CD4-positive, alpha-beta T cell treated with Interleukin-21 for 1 hour (primary cell): ENCODE measurements around the gene PDCL3.
A peak's percentile ranks its signal among the peaks of the same experiment; 100 is the strongest.

Source experiments
- DNase-seq: peaks from one replicate; pipeline ENCODE4 v3.0.0-alpha.2; 2020

PDCL3 gene

DNA sequence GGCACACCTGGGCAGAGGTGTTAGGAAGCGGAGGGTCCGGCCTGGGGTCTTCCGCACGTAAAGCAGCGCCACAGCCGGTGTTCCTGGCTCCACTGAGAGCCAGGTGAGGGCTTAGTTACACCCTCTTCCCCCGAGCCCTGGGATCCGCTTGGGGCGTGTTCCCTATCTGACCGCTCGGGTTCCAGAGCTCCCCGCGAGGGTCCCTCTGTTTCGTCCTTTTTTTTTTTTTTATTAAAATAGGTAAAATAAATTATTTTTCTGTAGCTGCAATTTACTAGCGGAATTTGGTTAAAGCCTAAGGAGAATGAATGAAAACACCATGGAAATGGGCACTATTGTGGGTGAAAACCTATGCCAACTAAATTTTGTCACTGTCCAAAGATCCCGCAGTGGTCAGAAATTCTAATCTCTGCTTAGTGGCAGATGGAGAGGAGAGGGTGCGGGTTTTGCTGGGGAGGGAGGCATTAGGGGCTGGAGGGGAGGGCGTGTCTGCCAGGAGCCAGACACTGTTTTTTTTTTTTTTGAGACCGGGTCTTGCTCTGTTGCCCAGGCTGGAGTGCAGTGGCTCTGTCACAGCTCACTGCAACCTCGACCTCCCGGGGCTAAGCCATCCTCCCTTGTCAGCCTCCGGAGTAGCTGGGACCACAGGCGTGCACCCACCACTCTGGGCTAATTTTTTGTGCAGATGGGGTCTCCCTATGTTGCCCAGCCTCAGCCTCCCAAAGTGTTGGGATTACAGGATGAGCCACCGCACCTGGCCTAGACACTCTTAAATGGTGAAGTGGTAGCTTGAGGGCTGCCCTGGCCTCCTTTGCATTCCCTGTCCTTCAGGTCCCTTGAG is 834 bp downstream of the PDCL3 start:
- no peak for DNase-seq

DNA sequence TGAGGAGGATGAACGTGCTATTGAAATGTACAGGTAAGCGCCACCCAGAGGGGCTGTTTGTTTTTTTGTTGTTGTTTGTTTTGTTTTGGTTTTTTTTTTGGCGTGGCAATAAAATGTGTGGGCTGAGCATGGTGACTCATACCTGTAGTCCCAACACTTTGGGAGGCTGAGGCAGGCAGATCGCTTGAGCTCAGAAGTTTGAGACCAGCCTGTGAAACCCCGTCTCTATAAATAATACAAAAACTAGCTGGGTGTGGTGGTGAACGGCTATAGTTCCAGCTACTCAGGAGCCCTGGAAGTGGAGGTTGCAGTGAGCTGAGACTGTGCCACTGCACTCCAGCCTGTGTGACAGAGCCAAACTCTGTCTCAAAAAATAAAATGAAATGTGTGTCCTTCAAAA is 6.2 kb downstream of the PDCL3 start:
- DNase-seq, result no peak

DNA sequence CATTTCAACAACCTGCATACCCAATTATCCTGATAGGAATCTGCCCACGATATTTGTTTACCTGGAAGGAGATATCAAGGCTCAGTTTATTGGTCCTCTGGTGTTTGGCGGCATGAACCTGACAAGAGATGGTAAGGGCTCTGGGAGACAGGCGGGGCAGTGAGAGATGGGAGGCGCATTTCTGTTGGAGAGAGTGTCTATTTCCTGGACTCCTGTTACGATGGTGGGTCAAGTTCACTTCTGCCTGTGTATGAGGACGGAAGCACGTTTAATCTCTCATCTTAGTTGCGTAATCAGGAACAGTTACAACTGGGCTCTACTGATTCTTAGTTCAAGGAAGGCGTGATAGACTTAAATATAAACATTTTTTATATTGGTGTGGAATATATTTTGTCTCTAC is 8.9 kb downstream of the PDCL3 start:
- DNase-seq, result no peak

DNA sequence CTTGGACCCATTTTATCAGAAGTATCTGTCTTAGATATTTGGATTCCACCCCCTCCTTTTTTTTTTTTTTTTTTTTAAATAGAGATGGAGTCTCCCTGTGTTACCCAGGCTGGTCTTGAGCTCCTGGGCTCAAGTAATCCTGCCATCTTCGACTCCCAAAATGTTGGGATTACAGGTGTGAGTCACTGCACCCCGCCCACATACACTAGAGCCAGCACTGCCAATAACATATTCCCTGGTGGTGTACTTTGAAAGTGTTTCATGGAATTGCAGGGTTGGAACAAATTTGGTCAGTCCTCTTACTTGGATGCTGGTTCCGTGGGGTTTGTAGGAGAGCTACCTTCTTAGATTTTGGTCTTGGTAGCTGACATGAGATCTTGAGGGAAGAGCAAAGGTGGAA is 15.0 kb downstream of the PDCL3 start:
- DNase-seq, result no peak

DNA sequence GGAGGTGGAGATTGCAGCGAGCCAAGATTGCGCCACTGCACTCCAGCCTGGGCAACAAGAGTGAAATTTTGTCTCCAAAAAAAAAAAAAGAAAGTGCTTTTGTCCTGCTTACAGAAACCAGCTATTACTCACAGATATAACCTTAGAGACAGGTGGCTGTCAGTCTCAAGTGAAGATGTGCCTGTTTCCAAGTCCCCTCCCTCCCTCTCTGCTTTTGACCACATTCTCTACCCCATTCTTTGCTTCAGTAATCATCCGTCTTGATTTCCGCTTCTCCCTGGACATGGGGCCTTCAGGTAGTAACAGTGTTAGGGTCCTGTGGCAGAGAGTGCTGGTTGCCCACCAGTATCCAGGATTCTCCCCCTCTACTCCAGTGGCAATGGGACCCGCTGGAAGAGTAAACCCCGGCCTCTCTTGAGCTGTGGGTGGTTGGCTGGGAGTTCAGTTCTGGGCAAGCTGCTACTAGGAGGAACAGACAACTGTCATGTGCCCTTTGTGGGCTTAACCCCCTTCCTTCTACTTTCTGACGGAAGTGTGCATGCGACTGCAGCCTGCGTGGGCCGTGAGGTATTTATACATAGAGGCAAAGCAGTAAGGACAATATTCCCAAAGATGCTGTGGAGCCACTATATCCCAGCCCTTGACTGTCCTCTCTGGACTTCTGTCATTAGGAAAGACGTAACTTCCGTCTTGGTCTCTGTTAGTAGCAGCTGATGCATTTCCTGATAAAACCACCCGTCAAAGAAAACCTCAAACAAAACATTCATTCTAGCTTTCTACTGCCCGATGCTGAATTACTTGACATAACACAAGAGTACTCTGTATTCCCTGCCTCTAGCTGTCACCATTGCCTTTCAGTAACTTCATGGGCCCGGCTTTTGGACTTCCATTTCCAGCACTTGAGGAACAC is 17.8 kb downstream of the PDCL3 start:
- DNase-seq, result peak; percentile 71

DNA sequence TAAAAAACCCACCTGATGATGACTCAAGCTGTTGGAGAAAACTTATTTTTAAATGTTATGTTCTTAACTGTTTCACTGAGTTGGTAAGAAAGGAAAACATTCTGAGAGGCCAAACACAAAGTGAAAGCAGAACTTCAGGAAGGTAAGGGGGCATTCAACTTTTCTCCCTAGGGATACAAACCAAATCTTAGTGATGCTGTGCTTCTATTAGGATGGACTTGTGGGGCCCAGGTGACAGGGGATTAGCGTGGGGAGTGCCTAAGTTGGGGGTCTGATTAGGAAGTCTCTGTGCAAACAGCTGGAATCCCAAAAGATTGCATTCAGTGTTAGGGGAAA is 18.5 kb downstream of the PDCL3 start:
- DNase-seq, result no peak

DNA sequence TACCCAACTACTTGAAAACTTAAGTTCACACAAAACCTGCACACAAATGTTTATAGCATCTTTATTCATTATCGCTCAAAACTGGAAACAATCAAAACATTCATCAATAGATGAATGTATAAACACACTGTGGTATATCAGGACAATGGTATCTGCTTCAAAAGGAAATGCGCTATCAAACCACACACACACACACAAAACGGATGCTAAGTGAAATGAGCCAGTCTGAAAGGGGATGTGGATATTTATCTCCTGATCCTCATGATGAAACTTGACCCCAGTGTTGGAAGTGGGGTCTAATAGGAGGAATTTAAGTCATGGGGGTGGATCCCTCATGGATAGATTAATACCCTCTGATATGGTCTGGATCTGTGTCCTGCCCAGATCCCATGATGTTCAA is 22.0 kb downstream of the PDCL3 start:
- DNase-seq, result peak; percentile 30

DNA sequence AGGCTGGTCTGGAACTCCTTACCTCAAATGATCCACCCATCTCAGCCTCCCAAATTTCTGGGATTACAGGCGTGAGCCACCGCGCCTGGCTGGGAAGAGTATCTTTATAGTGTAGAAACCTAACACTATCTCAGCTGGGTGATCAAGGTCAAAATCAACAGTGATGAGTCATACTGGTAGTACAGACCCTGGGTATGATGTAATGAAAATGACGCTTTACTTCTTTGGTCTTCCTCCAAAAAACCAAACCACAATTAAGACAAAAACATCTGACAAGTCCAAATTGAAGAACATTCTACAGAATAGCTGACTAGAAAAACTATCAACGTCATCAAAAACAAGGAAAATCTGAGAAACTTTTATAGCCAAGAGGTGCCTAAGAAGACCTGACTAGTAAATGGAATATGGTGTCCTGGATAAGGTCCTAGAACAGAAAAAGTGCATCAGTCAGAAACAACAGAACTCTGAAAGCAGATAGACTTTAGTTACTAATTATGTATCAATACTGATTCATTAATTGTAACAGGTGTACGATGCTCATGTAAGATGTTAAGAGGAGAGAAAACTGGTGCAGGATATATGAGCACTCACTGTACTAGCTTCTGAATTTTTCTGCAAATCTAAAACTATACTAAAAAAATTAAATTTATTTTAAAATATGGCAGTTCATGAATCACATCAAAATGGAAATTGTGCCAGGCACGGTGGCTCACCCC is 25.4 kb downstream of the PDCL3 start:
- DNase-seq, result peak; percentile 70

DNA sequence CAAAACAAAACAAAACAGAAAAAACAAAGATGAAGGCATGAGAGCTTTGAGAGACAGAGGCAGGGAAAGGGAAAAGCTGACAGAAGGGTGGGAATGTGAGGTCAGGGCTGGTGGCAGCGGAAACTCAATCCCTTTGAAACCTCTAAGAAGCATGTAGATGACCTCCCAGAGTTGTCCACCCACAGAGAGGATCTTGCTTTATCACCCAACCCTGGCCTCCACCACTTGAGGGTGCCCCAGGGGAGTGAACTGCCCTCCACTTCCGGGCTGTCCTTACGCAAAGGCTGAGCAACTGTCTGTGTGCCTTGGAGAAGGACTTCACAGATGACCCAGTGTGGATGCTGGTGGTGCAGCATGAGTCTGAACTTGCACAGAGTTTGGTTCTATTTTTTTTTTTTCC is 26.7 kb downstream of the PDCL3 start:
- DNase-seq, result no peak

DNA sequence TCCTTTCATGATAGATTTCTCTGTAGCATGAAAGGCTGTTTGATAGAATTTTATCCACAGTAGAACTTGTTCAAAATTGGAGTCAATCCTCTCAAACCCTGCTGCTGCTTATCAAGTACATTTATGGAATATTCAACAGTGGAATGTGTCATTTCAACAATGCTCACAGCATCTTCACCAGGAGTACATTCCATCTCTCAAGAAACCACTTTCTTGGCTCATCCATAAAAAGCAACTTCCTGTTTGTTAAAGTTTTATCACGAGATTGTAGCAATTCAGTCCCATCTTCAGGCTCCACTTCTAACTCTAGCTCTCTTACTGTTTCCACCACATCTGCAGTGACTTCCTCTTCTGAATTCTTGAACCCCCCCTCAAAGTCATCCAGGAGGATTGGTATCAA is 29.4 kb downstream of the PDCL3 start:
- no peak for DNase-seq

DNA sequence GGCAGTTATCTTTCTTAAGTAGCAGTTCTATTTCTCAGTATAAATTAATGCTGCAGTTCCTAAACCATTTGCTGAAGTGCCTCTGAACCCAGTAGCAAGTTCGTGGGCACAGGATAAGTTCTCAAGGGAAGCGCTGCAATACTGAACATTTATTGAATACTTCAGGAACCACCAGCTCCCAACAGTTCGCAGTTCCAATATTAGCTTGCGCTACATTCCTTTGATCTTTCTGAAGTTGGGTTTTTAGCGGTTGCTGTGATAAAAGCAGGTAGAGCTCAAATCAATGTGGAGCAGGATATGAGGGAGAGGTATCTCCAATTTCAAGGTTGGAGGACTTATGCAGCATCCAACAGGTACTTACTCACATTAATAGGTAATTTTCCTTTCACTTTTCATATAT is 33.7 kb downstream of the PDCL3 start:
- DNase-seq, result no peak

DNA sequence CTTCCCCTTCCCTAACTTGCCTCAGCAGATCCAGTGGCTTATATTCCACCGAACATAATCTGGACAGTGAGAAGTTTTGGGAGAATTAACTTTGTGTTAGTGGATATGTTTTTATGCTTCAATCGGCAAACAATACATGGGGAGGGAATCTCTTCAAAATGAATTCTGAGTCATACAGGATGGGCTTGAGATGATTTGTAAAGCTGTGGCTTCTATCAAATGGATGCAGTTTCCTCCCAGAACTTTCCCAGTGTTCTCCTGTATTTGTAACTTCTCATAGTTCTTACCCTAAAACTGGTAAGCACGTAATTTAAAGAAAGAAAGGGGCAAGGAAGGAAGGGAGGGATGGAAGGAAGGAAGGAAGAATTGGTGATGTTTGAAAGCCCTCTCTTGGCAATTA is 36.8 kb downstream of the PDCL3 start:
- DNase-seq, result no peak

DNA sequence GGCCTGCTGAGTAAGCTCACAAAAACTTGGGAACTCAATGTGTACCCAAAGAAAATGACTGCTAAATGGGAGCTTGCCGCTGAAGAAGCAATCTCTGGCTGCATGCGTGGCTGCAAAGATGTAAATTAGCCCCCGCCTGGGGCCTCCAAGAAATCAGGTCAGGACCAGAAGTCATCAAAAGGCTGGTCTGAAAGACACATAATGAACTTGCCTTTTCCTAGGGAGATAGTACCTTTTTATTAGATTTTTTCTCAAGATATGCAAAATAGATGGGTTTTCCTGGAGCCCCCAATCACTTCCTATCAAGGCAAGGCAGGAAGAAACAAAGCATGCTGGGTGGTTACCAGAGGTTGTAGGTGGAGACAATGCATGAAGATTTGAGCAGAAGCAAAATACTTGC is 38.9 kb downstream of the PDCL3 start:
- DNase-seq, result no peak

DNA sequence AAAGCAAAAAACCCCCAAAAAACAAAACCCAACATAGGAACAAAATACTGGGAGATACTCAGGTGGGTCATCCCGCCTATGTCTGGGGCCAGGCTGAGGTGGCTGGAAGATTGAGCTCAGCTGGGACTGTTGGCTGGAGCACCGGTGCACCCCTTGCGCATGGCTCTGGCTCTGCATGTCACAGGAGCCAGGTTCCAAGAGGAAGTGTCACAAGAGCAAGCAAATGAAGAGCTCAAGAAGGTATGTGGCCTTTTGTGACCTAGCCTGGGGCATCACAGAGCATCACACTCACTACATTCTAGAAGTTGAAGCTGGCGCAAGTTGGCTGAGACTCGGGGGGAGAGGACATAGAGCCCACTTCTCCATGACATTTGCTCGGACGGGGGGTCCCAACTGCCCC is 40.6 kb downstream of the PDCL3 start:
- no peak for DNase-seq

DNA sequence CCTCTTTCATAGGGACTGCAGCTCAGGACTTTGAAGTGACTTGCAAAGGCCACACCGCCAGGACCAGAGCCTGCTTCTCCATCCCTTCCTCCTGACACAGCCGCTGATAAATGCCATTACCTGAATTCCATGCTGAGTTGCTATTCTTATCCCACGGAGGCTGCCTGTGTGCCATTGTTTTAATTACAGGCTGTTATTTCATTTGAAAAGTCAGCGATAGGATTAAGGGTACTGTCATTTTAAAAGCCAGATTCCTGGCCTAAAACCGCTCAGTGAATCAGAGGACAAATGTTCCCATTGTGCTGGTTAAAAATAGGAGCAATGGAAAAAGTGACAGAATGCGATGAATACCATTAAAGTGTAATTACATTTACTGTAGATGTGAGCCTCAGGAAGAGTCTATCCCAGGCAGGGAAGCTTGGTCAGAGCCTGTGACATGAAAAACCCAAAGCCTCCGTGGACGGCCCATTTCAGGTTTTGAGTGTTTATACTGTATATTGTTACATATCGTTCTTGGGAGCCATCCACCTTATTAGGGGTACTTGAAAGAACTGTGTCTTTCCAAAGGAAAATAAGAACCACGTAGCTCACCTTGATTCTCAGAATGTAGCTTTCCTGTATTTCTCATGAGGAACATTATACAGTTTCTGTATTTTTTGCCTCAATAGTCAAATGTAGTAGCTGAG is 41.3 kb downstream of the PDCL3 start:
- DNase-seq, result no peak

DNA sequence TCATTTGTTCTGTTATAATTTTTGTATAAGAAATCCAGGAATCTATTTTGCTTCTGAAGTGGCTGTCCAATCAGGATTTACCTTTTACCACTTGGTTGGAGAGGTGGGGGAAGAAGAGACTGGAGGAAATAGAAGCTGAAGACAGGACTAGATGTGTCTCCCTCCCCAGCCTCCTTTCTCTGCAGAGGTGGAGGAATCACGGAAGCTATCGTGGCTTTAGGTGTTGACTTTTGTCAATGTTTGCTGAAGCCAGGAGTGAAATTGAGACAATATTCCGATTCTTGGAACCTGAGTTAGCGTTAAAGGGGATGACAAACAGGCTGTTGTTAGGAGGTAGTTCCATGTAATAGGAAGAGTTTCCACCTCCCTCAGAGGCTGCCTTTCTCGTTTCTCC is 43.5 kb downstream of the PDCL3 start:
- DNase-seq, result no peak

DNA sequence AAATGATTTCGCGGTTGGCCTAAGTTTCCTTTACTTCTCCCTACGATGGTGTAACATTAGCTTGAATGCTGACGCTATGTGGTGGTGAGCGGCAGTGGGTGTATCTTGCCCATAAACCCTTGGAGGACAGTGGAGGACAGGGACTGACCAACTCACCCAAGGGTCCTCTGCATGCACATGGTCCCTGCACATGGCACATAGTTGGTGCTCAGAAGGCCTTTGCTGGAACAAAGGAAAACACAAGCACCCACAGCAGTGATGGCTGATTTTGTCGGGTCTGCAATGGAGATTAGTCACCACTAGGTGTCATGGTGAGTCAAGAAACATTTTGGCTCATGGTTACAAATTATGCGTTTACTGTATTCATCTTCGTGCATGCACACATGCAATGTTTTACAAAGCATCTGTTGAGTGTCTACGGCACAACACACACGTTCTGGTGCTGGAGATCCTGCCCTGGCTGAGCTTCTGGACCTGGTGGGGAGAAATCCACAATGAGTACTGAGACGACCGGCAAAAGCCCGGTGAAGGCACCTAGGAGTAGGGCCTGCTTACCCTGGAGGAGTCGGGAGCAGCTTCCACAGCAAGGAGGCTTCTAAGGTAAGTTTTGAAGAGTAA is 44.0 kb downstream of the PDCL3 start:
- peak; percentile 52 for DNase-seq

DNA sequence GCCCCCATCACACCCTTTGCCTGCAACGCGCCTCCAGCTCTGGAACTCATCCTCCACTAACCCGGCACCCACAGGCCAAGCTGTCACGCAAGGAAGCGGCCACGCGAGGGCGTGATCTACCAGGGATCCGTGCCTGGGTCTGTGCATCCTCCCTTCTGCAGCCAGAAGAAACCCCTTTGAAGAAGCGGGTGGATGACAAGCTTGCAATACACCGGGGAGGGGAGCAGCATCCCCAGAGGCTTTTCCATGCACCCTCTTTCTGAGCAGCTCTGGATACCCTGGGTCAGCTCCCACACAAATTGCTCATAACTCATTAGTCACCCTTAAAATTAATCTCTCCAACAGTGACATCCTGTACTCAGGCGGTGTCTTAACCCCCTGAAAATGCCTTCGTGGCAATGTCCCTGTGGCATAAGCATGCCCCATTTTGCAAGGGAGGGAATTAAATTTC is 47.6 kb downstream of the PDCL3 start:
- DNase-seq, result peak; percentile 74

DNA sequence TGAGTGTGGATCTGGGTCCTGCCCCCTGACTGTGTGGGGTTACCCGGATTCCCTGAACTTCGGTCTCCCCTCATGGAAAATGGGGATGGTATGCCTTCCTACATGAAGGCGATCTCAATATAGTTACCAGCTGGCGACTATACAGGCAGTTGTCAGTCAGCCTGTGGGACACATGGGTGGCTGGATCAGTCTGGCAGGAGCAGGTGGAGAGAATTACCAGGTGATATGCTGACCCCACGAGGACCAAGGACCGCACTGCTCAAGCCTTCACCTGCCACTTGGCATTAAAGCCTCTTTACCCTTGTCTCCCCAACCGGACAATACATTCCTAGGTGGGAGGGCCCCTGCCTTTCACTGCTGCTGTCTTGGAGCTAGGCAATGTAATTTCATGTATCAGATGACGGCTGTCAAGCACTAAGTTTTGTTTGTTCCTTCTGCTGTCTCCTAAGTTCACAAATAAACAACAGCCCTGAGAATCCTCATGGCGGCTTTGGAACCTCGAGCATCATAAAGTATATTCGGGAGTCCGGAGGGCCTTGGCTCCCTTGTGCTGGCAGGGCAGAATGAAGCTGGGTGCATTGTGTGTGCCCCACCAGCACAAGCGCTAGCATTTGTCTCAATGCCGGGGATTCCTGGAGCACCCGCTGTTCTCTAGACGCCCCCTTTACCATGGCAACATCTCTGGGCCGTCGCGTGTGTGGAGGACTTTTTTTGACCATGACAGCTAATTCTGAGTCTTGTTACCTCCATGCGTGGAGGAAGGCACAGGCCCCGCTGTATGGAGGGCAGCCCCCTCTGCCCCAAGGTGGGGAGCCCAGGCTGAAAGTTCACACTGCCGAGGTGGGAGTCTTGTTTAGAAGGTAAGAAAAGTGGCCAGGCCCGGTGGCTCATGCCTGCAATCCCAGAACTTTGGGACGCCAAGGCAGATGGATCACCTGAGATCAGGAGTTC is 48.6 kb downstream of the PDCL3 start:
- DNase-seq, result no peak

DNA sequence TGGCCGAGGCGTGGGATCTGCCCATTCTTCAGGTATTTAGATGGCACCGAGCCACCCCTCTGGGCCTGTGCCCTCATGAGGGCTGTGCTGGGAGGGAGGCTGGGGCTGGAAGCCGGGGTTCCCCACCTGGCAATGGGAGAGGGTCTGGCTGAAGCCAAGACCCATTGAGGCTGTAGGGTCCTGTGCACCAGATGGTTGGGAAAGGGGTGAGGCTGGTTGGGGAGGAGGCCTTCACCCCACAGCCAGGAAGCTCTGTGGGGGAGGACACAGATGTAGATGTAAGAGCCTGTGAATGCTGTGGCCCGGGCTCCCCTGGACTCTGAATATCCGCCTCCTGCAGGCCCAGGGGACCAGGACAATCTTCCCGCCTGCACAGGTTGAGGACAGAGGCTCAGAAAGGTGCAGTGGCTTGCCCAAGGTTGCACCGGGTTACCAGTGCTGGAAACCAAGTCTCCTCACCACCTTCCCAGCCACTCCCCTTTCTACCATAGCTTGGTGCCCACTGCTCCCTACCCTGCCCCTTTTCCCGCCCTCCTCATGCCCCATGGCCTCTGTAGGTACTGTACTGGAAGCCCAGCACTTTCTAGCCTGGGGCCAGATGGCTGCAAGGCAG is 49.7 kb downstream of the PDCL3 start:
- no peak for DNase-seq

DNA sequence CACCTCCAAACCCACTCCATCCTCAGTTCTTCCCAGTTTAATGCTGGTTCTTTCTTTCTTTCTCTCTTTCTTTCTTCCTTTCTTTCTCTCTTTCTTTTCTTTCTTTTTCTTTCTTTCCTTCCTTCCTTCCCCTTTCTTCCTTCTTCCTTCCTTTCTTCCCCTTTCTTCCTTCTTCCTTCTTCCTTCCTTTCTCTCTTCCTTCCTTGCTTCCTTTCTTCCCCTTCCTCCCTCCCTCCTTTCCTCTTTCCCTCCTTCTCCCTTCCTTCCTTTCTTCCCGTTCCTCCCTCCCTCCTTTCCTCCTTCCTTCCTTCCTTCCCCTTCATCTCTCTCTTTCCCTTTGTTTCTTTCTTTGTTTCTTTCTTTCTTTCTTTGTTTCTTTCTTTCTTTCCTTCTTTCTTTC is 50.9 kb downstream of the PDCL3 start:
- DNase-seq, result no peak
